ENCODE data around the gene ADGRG1. TPM values are rescaled to one million over a fixed set of nuclear protein-coding genes. Genes with fewer than 3 reads are reported as not detected.

ADGRG1 gene
- total RNA-seq, 1 donor from 2014 or later = 97.7 TPM

- H3K27me3 ChIP-seq = no peaks in the 10 kb centered on the region
- intact Hi-C loops (cut with DNase I) = no loop called here
- H3K4me1 ChIP-seq = peaks cover 9% of the 10 kb centered on the region
- H3K4me3 ChIP-seq = no peak overlapping the region
- no peaks in the 10 kb centered on the region for H3K36me3 ChIP-seq
- no peaks in the 10 kb centered on the region for H3K9me3 ChIP-seq
- no peak overlapping the region for H3K27ac ChIP-seq
- no peak for DNase-seq (ENCODE audit: extremely low spot score in 2 of 2)
- TF ChIP-seq POLR2AphosphoS5 (IDR thresholded peaks at IDR 0.05; ENCODE audit: insufficient read depth in 1 of 2, low read depth in 1 of 2) (no peak), CTCF (IDR thresholded peaks at IDR 0.05) (no peak), POLR2A (IDR thresholded peaks at IDR 0.05) (no peak)
These were observed 13.5 kb upstream of the ADGRG1 start for GRCh38 chr16:57614944-57615343.

- H3K27ac ChIP-seq = no peak overlapping the region
- DNase-seq (ENCODE audit: extremely low spot score in 2 of 2) = no peak
These were observed 12.6 kb upstream of the ADGRG1 start for GRCh38 chr16:57615813-57616212.

GRCh38 chr16:57616241-57616640 lies 12.2 kb upstream of the ADGRG1 start:
- DNase-seq (ENCODE audit: extremely low spot score in 2 of 2) = no peak
- intact Hi-C loops (cut with DNase I) = no loop called here
- Histone ChIP-seq H3K36me3 (no peaks in the 10 kb centered on the region), H3K4me3 (no peak overlapping the region), H3K27me3 (no peaks in the 10 kb centered on the region), H3K4me1 (peaks cover 9% of the 10 kb centered on the region), H3K27ac (no peak overlapping the region), H3K9me3 (no peaks in the 10 kb centered on the region)
- TF ChIP-seq POLR2AphosphoS5 (IDR thresholded peaks at IDR 0.05; ENCODE audit: insufficient read depth in 1 of 2, low read depth in 1 of 2) (no peak), CTCF (IDR thresholded peaks at IDR 0.05) (no peak), POLR2A (IDR thresholded peaks at IDR 0.05) (no peak)

More at GRCh38 chr16:57615813-57616212, 12.6 kb upstream of the ADGRG1 start:
- Histone ChIP-seq H3K27me3 (no peaks in the 10 kb centered on the region), H3K36me3 (no peaks in the 10 kb centered on the region), H3K4me1 (peaks cover 9% of the 10 kb centered on the region), H3K9me3 (no peaks in the 10 kb centered on the region), H3K4me3 (no peak overlapping the region)
- no peak for TF ChIP-seq CTCF (IDR thresholded peaks at IDR 0.05)
- intact Hi-C loops (cut with DNase I) = no loop called here

- DNase-seq (ENCODE audit: extremely low spot score in 2 of 2) = no peak
- Histone ChIP-seq H3K4me3 (no peak overlapping the region), H3K4me1 (peaks cover 15% of the 10 kb centered on the region), H3K9me3 (no peaks in the 10 kb centered on the region), H3K27ac (no peak overlapping the region), H3K36me3 (no peaks in the 10 kb centered on the region), H3K27me3 (no peaks in the 10 kb centered on the region)
- TF ChIP-seq CTCF (IDR thresholded peaks at IDR 0.05) (no peak), POLR2A (IDR thresholded peaks at IDR 0.05) (no peak), POLR2AphosphoS5 (IDR thresholded peaks at IDR 0.05; ENCODE audit: insufficient read depth in 1 of 2, low read depth in 1 of 2) (no peak)
- intact Hi-C loops (cut with DNase I) = no loop called here
These were observed 11.6 kb upstream of the ADGRG1 start for GRCh38 chr16:57616876-57617275.

- no peak overlapping the region for H3K27ac ChIP-seq
- no peaks in the 10 kb centered on the region for H3K27me3 ChIP-seq
- H3K36me3 ChIP-seq = no peaks in the 10 kb centered on the region
- no peak for DNase-seq (ENCODE audit: extremely low spot score in 2 of 2)
- intact Hi-C loops (cut with DNase I) = no loop called here
- TF ChIP-seq CTCF (IDR thresholded peaks at IDR 0.05) (no peak), POLR2AphosphoS5 (IDR thresholded peaks at IDR 0.05; ENCODE audit: insufficient read depth in 1 of 2, low read depth in 1 of 2) (no peak), POLR2A (IDR thresholded peaks at IDR 0.05) (no peak)
- H3K4me1 ChIP-seq = peaks cover 23% of the 10 kb centered on the region
- H3K9me3 ChIP-seq = no peaks in the 10 kb centered on the region
- no peak overlapping the region for H3K4me3 ChIP-seq
These were observed 10.8 kb upstream of the ADGRG1 start for GRCh38 chr16:57617604-57618111.

All from vagina (tissue), 2 donors.